OCI-LY7 (cell line): ENCODE results near the gene SOBP.

Source experiments
- CTCF ChIP-seq: fragments of 200-600 bp; sonication (generic); conservative IDR thresholded peaks from 2 replicates; pipeline ENCODE4 v1.5.1; 2014; ENCODE audit warnings: mild to moderate bottlenecking, antibody characterized with exemption, low read length, moderate library complexity, mixed read lengths
- EZH2phosphoT487 ChIP-seq: fragments of 200-600 bp; sonication (generic); IDR thresholded peaks from 2 replicates; pipeline ENCODE4 v1.6.1; 2018; ENCODE audit warnings: low read depth, borderline replicate concordance, mild to moderate bottlenecking, mixed run types, antibody characterized with exemption, low read length, moderate library complexity, mixed read lengths

DNA sequence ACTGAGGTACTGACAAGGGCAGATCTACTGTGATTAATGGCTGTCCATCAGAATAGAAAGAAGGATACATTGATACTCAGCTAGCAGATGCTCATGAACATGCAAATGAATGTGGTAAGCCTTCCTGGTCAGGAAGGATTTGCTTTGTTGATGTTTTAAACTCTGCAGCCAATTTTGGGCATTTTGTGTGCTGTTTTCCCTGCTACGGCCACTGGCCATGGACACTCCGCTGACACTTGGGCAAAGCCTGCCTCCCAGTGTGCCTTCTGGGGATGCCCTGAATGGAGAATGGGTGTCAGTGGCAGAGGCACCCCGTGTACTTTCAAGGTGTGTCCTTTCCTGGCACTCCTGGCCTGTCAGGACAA, 113.1 kb downstream of the SOBP start:
- no peak for TF ChIP-seq CTCF
- no peak for TF ChIP-seq EZH2phosphoT487
